Spleen (tissue), 11 donors: Measurements from ENCODE around the gene DAPK1. TPM values are rescaled to one million over a fixed set of nuclear protein-coding genes. Genes with fewer than 3 reads are reported as not detected.

Source experiments
- DNase-seq: peaks from one replicate; pipeline ENCODE4 v3.0.0-alpha.2; 2020
- H3K27ac ChIP-seq, 8 donors: fragments of 200-600 bp; sonication (generic) in 7 of 8; 1 replicate in 4 of 8; 2 replicates in 4 of 8; pipeline versions ENCODE4 v1.5.0 to v1.8.0; 2016 to 2021; ENCODE audit warnings: inconsistent platforms in 4 of 8, mild to moderate bottlenecking in 4 of 8, moderate library complexity in 1 of 8
- H3K27me3 ChIP-seq, 7 donors: fragments of 200-600 bp; sonication (generic) in 6 of 7; replicated peaks in 1 of 7; 1 replicate in 4 of 7; 2 replicates in 3 of 7; pipeline versions ENCODE4 v1.5.0 to v1.8.0; 2016 to 2021; ENCODE audit warnings: inconsistent platforms in 3 of 7, mild to moderate bottlenecking in 1 of 7
- H3K36me3 ChIP-seq, 6 donors: fragments of 200-600 bp; sonication (generic) in 5 of 6; 1 replicate in 4 of 6; 2 replicates in 2 of 6; pipeline versions ENCODE4 v1.5.0 to v1.8.0; 2016 to 2021; ENCODE audit warnings: inconsistent platforms in 2 of 6
- H3K4me1 ChIP-seq, 6 donors: fragments of 200-600 bp; sonication (generic) in 5 of 6; 1 replicate in 3 of 6; 2 replicates in 3 of 6; pipeline versions ENCODE4 v1.5.0 to v1.8.0; 2016 to 2021; ENCODE audit warnings: inconsistent platforms in 3 of 6
- H3K4me3 ChIP-seq, 8 donors: fragments of 200-600 bp; sonication (generic) in 7 of 8; 1 replicate in 4 of 8; 2 replicates in 4 of 8; pipeline versions ENCODE4 v1.5.0 to v1.8.0; 2016 to 2021; ENCODE audit warnings: inconsistent platforms in 4 of 8, mild to moderate bottlenecking in 4 of 8, moderate library complexity in 2 of 8
- H3K9me3 ChIP-seq, 8 donors: fragments of 200-600 bp; sonication (generic) in 7 of 8; 1 replicate in 4 of 8; 2 replicates in 4 of 8; pipeline versions ENCODE4 v1.5.0 to v1.8.0; 2016 to 2021; ENCODE audit warnings: inconsistent platforms in 4 of 8
- POLR2A ChIP-seq, 3 donors: fragments of 450-650 bp; IDR thresholded peaks; one replicate each; pipeline ENCODE4 v1.5.1; 2017; ENCODE audit warnings: antibody characterized with exemption in 3 of 3, mild to moderate bottlenecking in 1 of 3
- POLR2AphosphoS5 ChIP-seq, 3 donors: sonication (generic); formaldehyde crosslinking; IDR thresholded peaks; one replicate each; pipeline ENCODE4 v1.5.1; 2017; ENCODE audit warnings: antibody characterized with exemption in 3 of 3
- WGBS, 5 donors: extraction: QIAGEN DNeasy Blood & Tissue Kit in 3 of 5; methylation state at CpG; one replicate each; pipeline versions ENCODE4 v1.1.5 to v1.1.7; 2013 to 2018; 5-methylcytosine and 5-hydroxymethylcytosine counted together
- intact Hi-C: fragments of 100-400 bp; cut with DNase I; formaldehyde crosslinking; loops from one replicate; pipeline ENCODE4 v1.15.0; 2023; ENCODE audit warnings: low total_unique reads
- polyA plus RNA-seq, 3 donors: library from polyadenylated mRNA; stranded (reverse); fragments of 200-250 nt; gene quantifications; one replicate each; pipeline ENCODE4 v1.2.1, GENCODE V29; 2013
- total RNA-seq, 7 donors: library from RNA; depleted of rRNA in 3 of 7; stranded (reverse); fragments of >200 nt in 3 of 7; fragmentation: NEBNext Ultra II Directional in 4 of 7; extraction: Animal tissue kit (Norgen Biotek cat#: 25700) in 4 of 7; gene quantifications; one replicate each; pipeline versions ENCODE4 v1.1.0 to v1.2.1, GENCODE V29; 2016 to 2021
- TF ChIP-seq, protein P1 (sequence below), 11 experiments: fragments of 200-600 bp in 7 of 11; fragments of 450-650 bp in 4 of 11; sonication (generic) in 4 of 11; IDR thresholded peaks in 8 of 11; conservative IDR thresholded peaks in 3 of 11; 1 replicate in 7 of 11; 2 replicates in 4 of 11; pipeline versions ENCODE4 v1.4.0 to v1.8.0; 2016 to 2021; ENCODE audit warnings: antibody characterized with exemption in 11 of 11, inconsistent platforms in 4 of 11, mild to moderate bottlenecking in 1 of 11
- donor health status: healthy with polysubstance abuse.
- donor health status: DM: no; HTN: no; CAD: no; lungs with moderate emphysema.
- donor health status: DM: no; HTN: no; CAD: no.
- donor health status: Bipolar disorder and iron deficiency.
- donor health status: healthy.
- donor health status: DM: no; HTN: no; CAD: no.
- donor health status: DM: yes; HTN: yes; CAD: no.

The DAPK1 gene
- total and polyA plus RNA-seq, 10 donors: 6.4 to 126 (median 102) TPM

DNA sequence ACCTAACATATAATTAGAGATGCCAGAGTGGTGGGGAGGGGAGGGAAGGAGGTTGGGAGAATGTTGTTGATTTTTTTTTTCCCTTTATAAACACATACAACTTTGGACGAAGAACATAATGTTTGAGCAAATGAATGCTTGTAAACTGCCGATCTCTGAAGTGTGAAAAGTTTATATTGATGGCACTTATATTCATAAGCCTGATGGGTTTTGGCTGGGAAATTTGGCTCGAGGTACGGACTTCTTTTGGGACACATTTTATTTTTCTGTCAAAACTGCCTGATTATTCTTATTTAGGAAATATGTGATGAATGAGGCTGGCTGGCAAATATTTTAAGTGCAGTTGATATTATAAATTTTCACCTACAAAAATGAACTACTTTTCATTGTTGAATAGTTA, 9.9 kb downstream of the DAPK1 start:
- TF ChIP-seq POLR2A (IDR thresholded peaks at IDR 0.05) (no peak), POLR2AphosphoS5 (IDR thresholded peaks at IDR 0.05) (no peak)
- TF ChIP-seq, protein P1, sequence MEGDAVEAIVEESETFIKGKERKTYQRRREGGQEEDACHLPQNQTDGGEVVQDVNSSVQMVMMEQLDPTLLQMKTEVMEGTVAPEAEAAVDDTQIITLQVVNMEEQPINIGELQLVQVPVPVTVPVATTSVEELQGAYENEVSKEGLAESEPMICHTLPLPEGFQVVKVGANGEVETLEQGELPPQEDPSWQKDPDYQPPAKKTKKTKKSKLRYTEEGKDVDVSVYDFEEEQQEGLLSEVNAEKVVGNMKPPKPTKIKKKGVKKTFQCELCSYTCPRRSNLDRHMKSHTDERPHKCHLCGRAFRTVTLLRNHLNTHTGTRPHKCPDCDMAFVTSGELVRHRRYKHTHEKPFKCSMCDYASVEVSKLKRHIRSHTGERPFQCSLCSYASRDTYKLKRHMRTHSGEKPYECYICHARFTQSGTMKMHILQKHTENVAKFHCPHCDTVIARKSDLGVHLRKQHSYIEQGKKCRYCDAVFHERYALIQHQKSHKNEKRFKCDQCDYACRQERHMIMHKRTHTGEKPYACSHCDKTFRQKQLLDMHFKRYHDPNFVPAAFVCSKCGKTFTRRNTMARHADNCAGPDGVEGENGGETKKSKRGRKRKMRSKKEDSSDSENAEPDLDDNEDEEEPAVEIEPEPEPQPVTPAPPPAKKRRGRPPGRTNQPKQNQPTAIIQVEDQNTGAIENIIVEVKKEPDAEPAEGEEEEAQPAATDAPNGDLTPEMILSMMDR (IDR thresholded peaks at IDR 0.05 in 8 of 11, conservative IDR thresholded peaks at IDR 0.05 in 3 of 11): no peak
- DNase-seq: no peak
- Histone ChIP-seq H3K9me3 (no peaks in the 10 kb centered on the region), H3K27me3 (peaks cover 0 to 1% (median 0%) of the 10 kb centered on the region in 7 donors), H3K27ac (no peak overlapping the region), H3K36me3 (peaks cover 0 to 3% (median 0%) of the 10 kb centered on the region in 6 donors), H3K4me3 (no peak overlapping the region), H3K4me1 (peaks cover 0 to 39% (median 5%) of the 10 kb centered on the region in 6 donors)
- 75 to 91% (median 86%) methylated on average over 4 of the region's 4 CpGs for WGBS, 5 donors
- intact Hi-C loops: no loop called here

DNA sequence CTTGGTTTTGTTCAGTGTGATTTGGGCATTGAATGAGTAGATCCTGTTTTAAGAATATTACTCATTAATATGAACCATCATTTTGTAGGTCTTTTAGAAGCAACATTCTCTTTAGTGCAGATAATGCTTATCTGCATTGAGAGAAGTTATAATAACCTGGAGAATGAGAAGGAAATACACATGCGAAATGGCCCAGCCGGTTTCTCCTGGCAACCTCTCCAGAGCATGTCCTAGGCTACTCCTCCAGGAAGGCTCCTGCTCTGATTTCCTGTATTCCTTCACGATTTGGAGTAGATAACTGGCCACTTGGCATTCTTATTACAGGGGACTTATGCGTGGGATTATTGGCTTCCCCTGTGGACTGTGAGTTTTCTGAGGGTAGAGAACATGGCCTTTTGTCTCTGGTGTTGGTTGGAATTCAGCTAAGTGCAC, 12.6 kb downstream of the DAPK1 start:
- H3K27me3 ChIP-seq: peaks cover 0 to under 1% (median 0%) of the 10 kb centered on the region in 7 donors
- no peak for DNase-seq
- H3K9me3 ChIP-seq: no peaks in the 10 kb centered on the region
- intact Hi-C loops: no loop called here
- no peak overlapping the region for H3K4me3 ChIP-seq
- peaks cover 0 to 5% (median 0%) of the 10 kb centered on the region in 6 donors for H3K36me3 ChIP-seq
- TF ChIP-seq, protein P1 (IDR thresholded peaks at IDR 0.05 in 8 of 11, conservative IDR thresholded peaks at IDR 0.05 in 3 of 11): no peak
- no peak for TF ChIP-seq POLR2A (IDR thresholded peaks at IDR 0.05)
- TF ChIP-seq POLR2AphosphoS5 (IDR thresholded peaks at IDR 0.05): no peak
- 60 to 71% (median 65%) methylated on average over 4 of the region's 4 CpGs for WGBS, 5 donors
- H3K27ac ChIP-seq: no peak overlapping the region
- H3K4me1 ChIP-seq: peaks cover 0 to 28% (median 2%) of the 10 kb centered on the region in 6 donors

DNA sequence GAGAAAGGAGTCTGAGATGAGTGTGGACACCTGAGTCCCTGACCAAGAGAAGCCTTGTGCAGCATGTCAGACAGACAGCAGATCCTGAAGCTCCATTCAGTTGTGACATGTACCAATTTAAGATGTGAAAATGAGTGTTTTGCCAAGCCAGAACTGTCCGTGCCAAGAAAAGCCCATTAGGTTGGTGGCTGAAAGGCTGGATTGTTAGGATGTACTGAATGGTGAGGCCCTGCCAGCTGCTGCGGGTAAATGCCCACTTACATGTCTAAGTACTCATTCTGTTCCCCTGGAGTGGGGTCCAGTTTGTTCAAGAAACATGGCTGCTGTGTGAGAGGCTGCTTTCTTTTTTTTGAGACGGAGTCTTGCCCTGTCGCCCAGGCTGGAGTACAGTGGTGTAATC, 14.6 kb downstream of the DAPK1 start:
- DNase-seq: no peak
- intact Hi-C loops: no loop called here
- H3K27ac ChIP-seq: no peak overlapping the region
- TF ChIP-seq POLR2AphosphoS5 (IDR thresholded peaks at IDR 0.05) (no peak), POLR2A (IDR thresholded peaks at IDR 0.05) (no peak)
- TF ChIP-seq, protein P1 (IDR thresholded peaks at IDR 0.05 in 8 of 11, conservative IDR thresholded peaks at IDR 0.05 in 3 of 11): no peak
- H3K4me1 ChIP-seq: peaks cover 0 to 48% (median 18%) of the 10 kb centered on the region in 6 donors
- H3K36me3 ChIP-seq: peaks cover 0 to 5% (median 0%) of the 10 kb centered on the region in 6 donors
- H3K9me3 ChIP-seq: no peaks in the 10 kb centered on the region
- WGBS, 5 donors: 91 to 95% (median 94%) methylated on average over 4 of the region's 4 CpGs
- peaks cover 0 to 6% (median 0%) of the 10 kb centered on the region in 7 donors for H3K27me3 ChIP-seq
- H3K4me3 ChIP-seq: no peak overlapping the region

DNA sequence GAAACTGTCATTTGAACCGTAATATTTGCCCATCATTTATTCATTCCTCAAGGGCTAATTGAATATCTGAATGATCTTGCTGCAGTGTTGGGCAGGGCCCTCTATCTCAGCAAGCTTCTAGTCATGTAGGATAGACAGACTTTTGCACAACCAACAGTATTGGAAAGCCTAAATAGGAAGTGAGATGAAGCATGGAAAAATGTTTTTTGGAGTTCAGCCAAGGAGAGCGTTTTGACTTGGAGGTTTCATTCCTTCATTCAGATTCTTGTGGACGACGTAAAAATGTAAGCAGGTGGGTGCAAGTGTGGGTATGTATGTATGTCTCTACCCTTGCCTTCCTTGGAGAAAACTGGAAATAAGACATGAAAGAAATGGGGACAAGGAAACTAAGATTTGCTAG, 15.5 kb downstream of the DAPK1 start:
- 52 to 74% (median 61%) methylated on average over 4 of the region's 4 CpGs for WGBS, 5 donors
- no peak overlapping the region for H3K4me3 ChIP-seq
- intact Hi-C loops: no loop called here
- TF ChIP-seq POLR2AphosphoS5 (IDR thresholded peaks at IDR 0.05) (no peak), POLR2A (IDR thresholded peaks at IDR 0.05) (no peak)
- H3K27me3 ChIP-seq: peaks cover 0 to 6% (median 0%) of the 10 kb centered on the region in 7 donors
- H3K4me1 ChIP-seq: peaks cover 0 to 55% (median 23%) of the 10 kb centered on the region in 6 donors
- H3K27ac ChIP-seq: peak overlapping the region in 1 of 8 donors; percentile 38
- no peak for DNase-seq
- H3K9me3 ChIP-seq: no peaks in the 10 kb centered on the region
- H3K36me3 ChIP-seq: peaks cover 0 to 5% (median 0%) of the 10 kb centered on the region in 6 donors
